OCI-LY3 (cell line): ENCODE results near the gene NSG1.
"Not testable (repeated sequence)": the region's sequence is repeated elsewhere in the genome, so short reads cannot be mapped to it uniquely, and the experiment has no call there.

ENCODE experiments used
- H2AFZ ChIP-seq: fragments of 200-600, 300-600 bp; shearing (Covaris generic); 2 replicates; pipeline ENCODE4 v1.6.0; 2014; ENCODE audit warnings: antibody characterized with exemption, low read depth, low read length
- H3K27ac ChIP-seq: fragments of 200-600, 300-600 bp; sonication (generic); 2 replicates; pipeline ENCODE4 v1.5.1; 2014; ENCODE audit warnings: mild to moderate bottlenecking, low read length, moderate library complexity, mixed read lengths
- H3K27me3 ChIP-seq: fragments of 200-600, 300-600 bp; sonication (generic); 2 replicates; pipeline ENCODE4 v1.6.1; 2014; ENCODE audit warnings: low read depth, low read length, mixed read lengths
- H3K36me3 ChIP-seq: fragments of 200-600, 300-600 bp; sonication (generic); replicated peaks from 2 replicates; pipeline ENCODE3; 2014; ENCODE audit warnings: low read depth, low read length, mixed read lengths
- H3K4me1 ChIP-seq: fragments of 300-600, 200-600 bp; sonication (generic); 2 replicates; pipeline ENCODE4 v1.6.1; 2014; ENCODE audit warnings: low read length, mixed read lengths
- H3K4me2 ChIP-seq: fragments of 200-600, 300-600 bp; sonication (generic); 2 replicates; pipeline ENCODE4 v1.6.1; 2014; ENCODE audit warnings: low read length, mixed read lengths
- H3K4me3 ChIP-seq: fragments of 300-600, 200-600 bp; sonication (generic); 2 replicates; pipeline ENCODE4 v1.5.1; 2014; ENCODE audit warnings: antibody characterized with exemption, mild to moderate bottlenecking, low read length, moderate library complexity
- H3K79me2 ChIP-seq: fragments of 300-600, 200-600 bp; shearing (Covaris generic); 2 replicates; pipeline ENCODE4 v1.6.1; 2014; ENCODE audit warnings: mild to moderate bottlenecking, low read length, mixed read lengths
- H3K9ac ChIP-seq: fragments of 300-600, 200-600 bp; shearing (Covaris generic); 2 replicates; pipeline ENCODE4 v1.6.0; 2014; ENCODE audit warnings: mild to moderate bottlenecking, low read length, moderate library complexity
- H3K9me3 ChIP-seq: fragments of 200-600, 300-600 bp; shearing (Covaris generic); 2 replicates; pipeline ENCODE4 v1.6.1; 2014; ENCODE audit warnings: low read length, mixed read lengths; ENCODE audit not compliant: insufficient read depth
- H4K20me1 ChIP-seq: fragments of 200-600, 300-600 bp; sonication (generic); 2 replicates; pipeline ENCODE4 v1.6.1; 2016; ENCODE audit warnings: low read length, mixed read lengths; ENCODE audit not compliant: insufficient read depth
- CTCF ChIP-seq: fragments of 200-600, 300-600 bp; sonication (generic); IDR thresholded peaks from 2 replicates; pipeline ENCODE4 v1.5.1; 2014; ENCODE audit warnings: antibody characterized with exemption, low read length, low read depth
- EZH2phosphoT487 ChIP-seq: fragments of 200-600 bp; shearing (Covaris generic); IDR thresholded peaks from 2 replicates; pipeline ENCODE4 v1.6.1; 2018; ENCODE audit warnings: antibody characterized with exemption, mixed run types, low read depth

NSG1 gene

GRCh38 chr4:4461850-4462249 is 74.9 kb downstream of the NSG1 start:
- H4K20me1 ChIP-seq, result no peaks in the 10 kb centered on the region; the same call in 1 of the 2 replicates
- TF ChIP-seq CTCF, result no peak
- TF ChIP-seq EZH2phosphoT487, result no peak
- H3K4me3 ChIP-seq, result no peak overlapping the region
- no peaks in the 10 kb centered on the region for H3K79me2 ChIP-seq
- no peak overlapping the region for H3K9ac ChIP-seq
- no peak overlapping the region for H3K27ac ChIP-seq
- H3K36me3 ChIP-seq, result peaks cover 19% of the 10 kb centered on the region
- no peak overlapping the region for H3K4me2 ChIP-seq
- H3K9me3 ChIP-seq, result no peaks in the 10 kb centered on the region
- no peaks in the 10 kb centered on the region for H3K4me1 ChIP-seq
- no peak overlapping the region for H2AFZ ChIP-seq
- no peaks in the 10 kb centered on the region for H3K27me3 ChIP-seq

- Histone ChIP-seq H3K79me2 (no peaks in the 10 kb centered on the region), H3K27ac (no peak overlapping the region), H4K20me1 (no peaks in the 10 kb centered on the region; the same call in 1 of the 2 replicates), H3K9ac (no peak overlapping the region), H3K36me3 (peaks cover 22% of the 10 kb centered on the region), H3K9me3 (no peaks in the 10 kb centered on the region), H3K27me3 (no peaks in the 10 kb centered on the region), H3K4me3 (no peak overlapping the region), H3K4me1 (no peaks in the 10 kb centered on the region), H2AFZ (no peak overlapping the region), H3K4me2 (no peak overlapping the region)
- no peak for TF ChIP-seq CTCF
- no peak for TF ChIP-seq EZH2phosphoT487
These were observed 76.1 kb downstream of the NSG1 start for GRCh38 chr4:4462970-4463369.

GRCh38 chr4:4465238-4465637 is 78.3 kb downstream of the NSG1 start:
- H3K9me3 ChIP-seq, H3K27me3 ChIP-seq, H3K27ac ChIP-seq, H3K9ac ChIP-seq, H3K4me1 ChIP-seq, H3K4me3 ChIP-seq, H3K79me2 ChIP-seq, H3K4me2 ChIP-seq, H2AFZ ChIP-seq, H4K20me1 ChIP-seq: not testable (repeated sequence)
- peaks cover 40% of the 10 kb centered on the region for H3K36me3 ChIP-seq
